ENCODE data around the gene CPSF4L.

CPSF4L gene

GRCh38 chr17:73237714-73238113, 24.0 kb downstream of the CPSF4L start:
- peaks cover 60% of the 10 kb centered on the region for H3K4me1 Mint-ChIP-seq (ENCODE audit: low read depth)
- H3K4me3 Mint-ChIP-seq = peak overlapping the region; percentile 39

GRCh38 chr17:73234736-73235135, 26.9 kb downstream of the CPSF4L start:
- Mint-ChIP-seq H3K9me3 (no peaks in the 10 kb centered on the region), H3K27me3 (no peaks in the 10 kb centered on the region), H3K36me3 (ENCODE audit: low read depth) (peaks cover 74% of the 10 kb centered on the region), H3K27ac (no peak overlapping the region), H3K4me1 (ENCODE audit: low read depth) (peaks cover 64% of the 10 kb centered on the region), H3K4me3 (no peak overlapping the region)
- DNase-seq = no peak

More at GRCh38 chr17:73237714-73238113, 24.0 kb downstream of the CPSF4L start:
- H3K9me3 Mint-ChIP-seq = no peaks in the 10 kb centered on the region
- peak overlapping the region; percentile 78 for H3K27ac Mint-ChIP-seq
- H3K27me3 Mint-ChIP-seq = no peaks in the 10 kb centered on the region
- DNase-seq = no peak
- H3K36me3 Mint-ChIP-seq (ENCODE audit: low read depth) = peaks cover 88% of the 10 kb centered on the region

DNA sequence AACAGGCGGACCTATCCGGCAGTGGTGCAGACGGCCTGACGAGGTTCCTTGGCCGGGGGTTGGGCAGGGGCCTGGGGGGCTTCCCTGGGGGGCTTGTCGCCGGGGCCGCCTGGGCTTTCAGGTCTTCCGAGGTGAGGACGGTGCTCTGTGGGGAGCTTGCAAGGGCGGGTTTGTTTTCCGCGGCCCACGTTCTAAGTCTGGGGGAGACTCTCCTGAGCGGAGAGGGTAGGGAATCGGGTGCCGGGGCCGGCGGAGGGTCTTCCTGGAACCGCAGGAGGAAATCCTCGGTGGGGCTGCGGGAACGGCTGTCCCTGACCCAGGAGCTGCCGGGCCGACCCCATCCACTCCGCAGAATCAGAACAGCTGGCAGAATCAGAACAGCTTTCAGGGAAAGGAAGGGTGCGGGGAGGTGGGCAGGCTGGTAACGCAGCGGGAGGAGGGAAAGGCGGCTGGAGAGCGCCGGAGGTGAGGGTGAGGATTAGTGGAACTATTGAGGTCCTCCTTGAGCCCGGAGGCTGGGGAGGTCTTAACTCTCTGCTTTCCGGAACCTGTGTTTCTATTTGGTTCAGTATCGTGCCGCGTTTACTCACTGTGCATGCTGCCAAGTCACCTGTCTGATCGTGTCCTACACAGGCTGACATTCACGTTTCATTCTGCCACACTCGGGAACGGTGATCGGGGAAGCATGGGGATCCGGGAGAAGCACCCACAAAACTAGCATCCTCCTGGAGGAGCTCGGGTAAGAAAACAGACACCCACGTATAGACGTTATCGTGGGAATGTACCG, 28.9 kb downstream of the CPSF4L start:
- peak overlapping the region; percentile 91 for H3K4me3 Mint-ChIP-seq
- peaks cover 66% of the 10 kb centered on the region for H3K36me3 Mint-ChIP-seq (ENCODE audit: low read depth)
- DNase-seq = no peak
- peak overlapping the region; percentile 99 for H3K27ac Mint-ChIP-seq
- H3K27me3 Mint-ChIP-seq = no peaks in the 10 kb centered on the region
- H3K9me3 Mint-ChIP-seq = no peaks in the 10 kb centered on the region
- peaks cover 68% of the 10 kb centered on the region for H3K4me1 Mint-ChIP-seq (ENCODE audit: low read depth)

GRCh38 chr17:73231841-73232586, 29.7 kb downstream of the CPSF4L start:
- H3K27ac Mint-ChIP-seq = peak overlapping the region; percentile 99
- peak; percentile 99 for DNase-seq
- H3K4me1 Mint-ChIP-seq (ENCODE audit: low read depth) = peaks cover 68% of the 10 kb centered on the region
- no peaks in the 10 kb centered on the region for H3K9me3 Mint-ChIP-seq
- H3K36me3 Mint-ChIP-seq (ENCODE audit: low read depth) = peaks cover 60% of the 10 kb centered on the region
- H3K27me3 Mint-ChIP-seq = no peaks in the 10 kb centered on the region
- peak overlapping the region; percentile 91 for H3K4me3 Mint-ChIP-seq

GRCh38 chr17:73231395-73231794, 30.3 kb downstream of the CPSF4L start:
- peak; percentile 42 for DNase-seq
- peaks cover 59% of the 10 kb centered on the region for H3K36me3 Mint-ChIP-seq (ENCODE audit: low read depth)

DNA sequence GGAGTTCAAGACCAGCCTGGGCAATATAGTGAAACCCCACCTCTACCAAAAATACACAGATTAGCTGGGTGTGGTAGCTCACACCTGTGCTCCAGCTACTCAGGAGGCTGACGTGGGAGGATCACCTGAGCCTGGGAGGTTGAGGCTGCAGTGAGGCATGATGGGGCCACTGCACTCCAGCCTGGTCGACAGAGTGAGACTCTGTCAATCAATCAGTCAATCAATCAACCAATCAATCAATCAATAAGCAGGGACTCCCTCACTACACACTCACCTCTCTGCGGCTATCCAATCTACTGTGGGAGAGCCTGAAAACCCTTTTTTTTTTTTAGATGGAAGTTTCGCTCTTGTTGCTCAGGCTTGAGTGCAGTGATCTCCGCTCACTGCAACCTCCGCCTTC, 31.6 kb downstream of the CPSF4L start:
- DNase-seq = no peak
- Mint-ChIP-seq H3K9me3 (no peaks in the 10 kb centered on the region), H3K4me1 (ENCODE audit: low read depth) (peaks cover 67% of the 10 kb centered on the region), H3K4me3 (peak overlapping the region; percentile 91), H3K27me3 (no peaks in the 10 kb centered on the region), H3K27ac (peak overlapping the region; percentile 44), H3K36me3 (ENCODE audit: low read depth) (peaks cover 55% of the 10 kb centered on the region)

More at GRCh38 chr17:73231395-73231794, 30.3 kb downstream of the CPSF4L start:
- peak overlapping the region; percentile 91 for H3K4me3 Mint-ChIP-seq
- no peaks in the 10 kb centered on the region for H3K27me3 Mint-ChIP-seq
- peaks cover 68% of the 10 kb centered on the region for H3K4me1 Mint-ChIP-seq (ENCODE audit: low read depth)
- peak overlapping the region; percentile 99 for H3K27ac Mint-ChIP-seq
- H3K9me3 Mint-ChIP-seq = no peaks in the 10 kb centered on the region

DNA sequence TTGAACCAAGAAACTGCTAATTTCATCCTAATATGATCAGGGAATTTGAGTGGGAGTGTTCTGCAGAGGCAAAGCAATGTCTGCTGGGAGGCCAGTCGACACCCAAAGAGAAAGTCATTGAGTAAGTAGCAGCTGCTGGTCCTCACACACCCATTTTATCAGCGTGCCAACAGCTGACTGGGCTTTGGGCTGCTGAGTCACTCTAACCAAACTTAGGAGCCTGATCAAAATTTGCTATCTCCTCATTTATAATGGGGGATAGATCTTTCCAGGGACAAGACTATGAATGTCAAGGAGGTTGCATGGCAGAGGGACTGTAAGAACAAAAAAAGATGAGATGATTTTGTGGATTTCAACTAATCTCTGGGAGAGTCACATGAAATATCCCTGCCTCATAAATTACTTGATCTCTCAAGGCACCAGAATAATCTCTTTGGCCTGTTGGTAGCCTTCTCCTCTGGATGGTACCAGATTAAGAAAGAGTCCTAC, 32.9 kb downstream of the CPSF4L start:
- Mint-ChIP-seq H3K4me3 (peak overlapping the region; percentile 6), H3K4me1 (ENCODE audit: low read depth) (peaks cover 71% of the 10 kb centered on the region), H3K9me3 (no peaks in the 10 kb centered on the region), H3K27me3 (no peaks in the 10 kb centered on the region), H3K36me3 (ENCODE audit: low read depth) (peaks cover 49% of the 10 kb centered on the region), H3K27ac (peak overlapping the region; percentile 76)
- no peak for DNase-seq

DNA sequence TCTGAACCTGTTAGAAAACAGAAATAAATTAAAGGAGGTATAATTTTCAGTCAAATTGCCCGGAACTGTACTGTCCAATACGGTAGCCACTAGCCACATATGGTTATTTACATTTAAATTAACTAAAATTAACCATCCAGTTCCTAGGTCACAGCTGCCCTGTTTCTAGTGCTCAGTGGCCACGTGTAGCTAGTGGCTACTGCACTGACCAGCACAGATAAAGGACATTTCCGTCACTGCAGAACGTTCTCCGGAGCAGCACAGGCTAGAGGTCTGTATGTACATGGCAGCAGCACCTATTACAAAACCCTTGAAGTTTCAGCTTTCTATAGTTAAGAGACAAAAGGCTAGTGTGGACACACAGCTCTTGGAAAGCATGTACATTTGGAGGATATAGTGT, 33.7 kb downstream of the CPSF4L start:
- H3K27me3 Mint-ChIP-seq = no peaks in the 10 kb centered on the region
- DNase-seq = no peak
- no peak overlapping the region for H3K27ac Mint-ChIP-seq
- peaks cover 65% of the 10 kb centered on the region for H3K4me1 Mint-ChIP-seq (ENCODE audit: low read depth)
- H3K4me3 Mint-ChIP-seq = peak overlapping the region; percentile 15
- no peaks in the 10 kb centered on the region for H3K9me3 Mint-ChIP-seq
- H3K36me3 Mint-ChIP-seq (ENCODE audit: low read depth) = peaks cover 47% of the 10 kb centered on the region

GRCh38 chr17:73227379-73227778, 34.3 kb downstream of the CPSF4L start:
- DNase-seq = no peak
- H3K4me1 Mint-ChIP-seq (ENCODE audit: low read depth) = peaks cover 66% of the 10 kb centered on the region
- H3K36me3 Mint-ChIP-seq (ENCODE audit: low read depth) = peaks cover 45% of the 10 kb centered on the region
- H3K9me3 Mint-ChIP-seq = no peaks in the 10 kb centered on the region
- peak overlapping the region; percentile 44 for H3K27ac Mint-ChIP-seq
- H3K27me3 Mint-ChIP-seq = no peaks in the 10 kb centered on the region
- peak overlapping the region; percentile 22 for H3K4me3 Mint-ChIP-seq

DNA sequence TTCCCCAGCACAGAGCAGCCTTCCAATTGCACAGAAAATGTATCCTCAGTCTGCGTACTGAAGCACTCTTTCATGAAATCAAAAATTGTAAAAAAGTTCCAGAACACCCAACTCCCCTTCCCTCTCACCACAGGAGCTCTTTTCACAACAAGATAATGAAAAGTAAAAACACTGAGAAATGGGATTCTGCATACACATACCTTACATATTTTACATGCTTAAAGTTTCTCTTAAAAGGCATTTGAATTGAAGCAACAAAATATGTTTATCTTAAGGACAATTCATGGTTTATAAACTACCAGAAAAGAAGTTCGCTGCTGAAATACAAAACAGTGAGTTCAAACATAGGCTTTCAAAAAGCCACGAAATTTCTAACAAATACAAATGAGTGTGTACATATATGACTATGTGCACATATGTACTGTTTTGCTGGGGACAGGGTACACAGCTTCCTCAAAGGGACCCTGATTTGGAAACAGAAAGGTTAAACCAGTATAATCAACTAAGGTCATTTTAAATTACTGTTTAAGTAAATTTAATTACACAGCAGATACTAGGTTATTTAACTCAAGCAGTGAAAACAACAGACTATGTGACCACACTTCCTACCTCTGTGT, 35.0 kb downstream of the CPSF4L start:
- peaks cover 41% of the 10 kb centered on the region for H3K36me3 Mint-ChIP-seq (ENCODE audit: low read depth)
- H3K4me3 Mint-ChIP-seq = peak overlapping the region; percentile 22
- DNase-seq = no peak
- no peaks in the 10 kb centered on the region for H3K9me3 Mint-ChIP-seq
- no peaks in the 10 kb centered on the region for H3K27me3 Mint-ChIP-seq
- H3K4me1 Mint-ChIP-seq (ENCODE audit: low read depth) = peaks cover 69% of the 10 kb centered on the region
- H3K27ac Mint-ChIP-seq = peak overlapping the region; percentile 44

- Mint-ChIP-seq H3K4me1 (ENCODE audit: low read depth) (peaks cover 54% of the 10 kb centered on the region), H3K27ac (no peak overlapping the region), H3K4me3 (no peak overlapping the region), H3K36me3 (ENCODE audit: low read depth) (peaks cover 41% of the 10 kb centered on the region), H3K9me3 (no peaks in the 10 kb centered on the region), H3K27me3 (no peaks in the 10 kb centered on the region)
- no peak for DNase-seq
Measured at GRCh38 chr17:73224663-73225305, 36.9 kb downstream of the CPSF4L start.

- H3K9me3 Mint-ChIP-seq = no peaks in the 10 kb centered on the region
- peaks cover 39% of the 10 kb centered on the region for H3K36me3 Mint-ChIP-seq (ENCODE audit: low read depth)
- no peak overlapping the region for H3K4me3 Mint-ChIP-seq
- peaks cover 50% of the 10 kb centered on the region for H3K4me1 Mint-ChIP-seq (ENCODE audit: low read depth)
- no peak overlapping the region for H3K27ac Mint-ChIP-seq
- DNase-seq = no peak
- H3K27me3 Mint-ChIP-seq = no peaks in the 10 kb centered on the region
Measured at GRCh38 chr17:73224237-73224636, 37.4 kb downstream of the CPSF4L start.

- Mint-ChIP-seq H3K9me3 (no peaks in the 10 kb centered on the region), H3K27ac (no peak overlapping the region), H3K36me3 (ENCODE audit: low read depth) (peaks cover 36% of the 10 kb centered on the region), H3K4me3 (no peak overlapping the region), H3K27me3 (no peaks in the 10 kb centered on the region), H3K4me1 (ENCODE audit: low read depth) (peaks cover 45% of the 10 kb centered on the region)
- no peak for DNase-seq
Measured at GRCh38 chr17:73223626-73224230, 38.0 kb downstream of the CPSF4L start.

DNA sequence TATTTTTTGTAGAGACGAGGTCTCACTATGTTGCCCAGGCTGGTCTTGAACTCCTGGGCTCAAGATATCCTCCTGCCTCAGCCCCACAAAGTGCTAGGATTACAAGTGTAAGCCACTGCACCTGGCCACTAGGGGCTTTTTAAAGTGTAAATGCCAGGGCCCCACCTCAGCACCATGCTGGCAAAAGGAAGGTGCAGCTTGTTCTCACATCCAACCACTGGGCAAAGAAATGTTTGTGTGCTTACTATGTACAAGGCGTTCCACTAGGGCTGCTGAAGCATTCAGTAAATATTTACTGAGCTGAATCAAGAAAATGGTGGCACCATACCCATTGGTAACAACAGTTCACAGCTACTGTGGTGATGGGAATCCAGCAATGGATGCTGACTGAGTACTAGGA, 46.2 kb downstream of the CPSF4L start:
- Mint-ChIP-seq H3K27ac (peak overlapping the region; percentile 53), H3K4me1 (ENCODE audit: low read depth) (peaks cover 44% of the 10 kb centered on the region), H3K27me3 (no peaks in the 10 kb centered on the region), H3K9me3 (no peaks in the 10 kb centered on the region), H3K4me3 (no peak overlapping the region), H3K36me3 (ENCODE audit: low read depth) (peaks cover 55% of the 10 kb centered on the region)
- no peak for DNase-seq
